Raji (cell line): ENCODE measurements around the gene SEL1L2.

ENCODE experiments used
- POLR2A ChIP-seq: IDR thresholded peaks from 2 replicates; pipeline ENCODE4 v1.6.1; 2011; ENCODE audit warnings: low read depth, low read length, control low read depth; ENCODE audit not compliant: insufficient read depth

SEL1L2 gene

GRCh38 chr20:13816757-13817156 is 173.7 kb downstream of the SEL1L2 start:
- TF ChIP-seq POLR2A = no peak

- no peak for TF ChIP-seq POLR2A
Measured at GRCh38 chr20:13814672-13815071, 175.7 kb downstream of the SEL1L2 start.

GRCh38 chr20:13813910-13814309 is 176.5 kb downstream of the SEL1L2 start:
- no peak for TF ChIP-seq POLR2A

GRCh38 chr20:13810446-13810845 is 180.0 kb downstream of the SEL1L2 start:
- no peak for TF ChIP-seq POLR2A

GRCh38 chr20:13809855-13810254 is 180.6 kb downstream of the SEL1L2 start:
- no peak for TF ChIP-seq POLR2A

- TF ChIP-seq POLR2A = no peak
Measured at GRCh38 chr20:13809373-13809772, 181.0 kb downstream of the SEL1L2 start.

- TF ChIP-seq POLR2A = no peak
Measured at GRCh38 chr20:13800728-13801134, 189.7 kb downstream of the SEL1L2 start.

- TF ChIP-seq POLR2A = no peak
Measured at GRCh38 chr20:13799974-13800373, 190.4 kb downstream of the SEL1L2 start.
